ENCODE results near the gene ABHD17A. TPM values are rescaled to one million over a fixed set of nuclear protein-coding genes. Genes with fewer than 3 reads are reported as not detected.
"Not testable (repeated sequence)": the region's sequence is repeated elsewhere in the genome, so short reads cannot be mapped to it uniquely, and the experiment has no call there.

Gene ABHD17A
- total RNA-seq, 1 donor from 2014 or later = 86.4 TPM

DNA sequence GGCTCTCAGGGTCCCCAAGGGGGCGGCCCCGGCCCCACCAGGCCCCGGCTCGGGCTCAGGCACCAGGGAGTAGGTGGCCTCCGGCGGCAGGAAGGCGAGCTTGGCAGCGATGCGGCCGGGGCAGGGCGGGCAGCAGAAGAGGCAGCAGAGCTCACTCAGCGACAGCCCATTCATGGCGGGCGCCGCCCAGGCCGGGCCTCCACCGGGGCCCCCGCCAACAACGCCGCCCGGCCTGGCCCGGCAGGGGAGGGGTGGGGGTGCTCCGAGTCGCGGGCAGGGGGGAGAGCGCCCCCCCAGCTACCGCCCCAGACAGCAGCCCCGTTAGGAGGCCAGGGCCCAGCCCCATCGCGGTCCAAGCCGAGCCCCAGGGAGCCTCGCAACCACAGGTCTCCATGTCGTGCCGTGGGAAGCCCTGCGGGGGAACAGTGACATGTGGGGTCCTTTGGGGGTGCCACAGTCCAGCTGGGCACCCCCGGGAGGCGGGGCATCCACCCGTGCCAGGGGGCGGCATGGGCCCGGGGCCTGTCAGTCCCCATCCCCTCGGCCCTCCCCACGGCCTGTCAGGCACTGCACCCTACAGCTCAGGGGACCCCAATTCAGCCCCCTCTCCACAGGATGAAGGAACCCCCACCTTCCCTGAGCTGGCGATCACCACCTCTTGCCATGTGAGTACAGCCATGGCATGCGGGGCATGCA is 3.8 kb downstream of the ABHD17A start:
- not testable (repeated sequence) for DNase-seq (ENCODE audit: low spot score)

DNA sequence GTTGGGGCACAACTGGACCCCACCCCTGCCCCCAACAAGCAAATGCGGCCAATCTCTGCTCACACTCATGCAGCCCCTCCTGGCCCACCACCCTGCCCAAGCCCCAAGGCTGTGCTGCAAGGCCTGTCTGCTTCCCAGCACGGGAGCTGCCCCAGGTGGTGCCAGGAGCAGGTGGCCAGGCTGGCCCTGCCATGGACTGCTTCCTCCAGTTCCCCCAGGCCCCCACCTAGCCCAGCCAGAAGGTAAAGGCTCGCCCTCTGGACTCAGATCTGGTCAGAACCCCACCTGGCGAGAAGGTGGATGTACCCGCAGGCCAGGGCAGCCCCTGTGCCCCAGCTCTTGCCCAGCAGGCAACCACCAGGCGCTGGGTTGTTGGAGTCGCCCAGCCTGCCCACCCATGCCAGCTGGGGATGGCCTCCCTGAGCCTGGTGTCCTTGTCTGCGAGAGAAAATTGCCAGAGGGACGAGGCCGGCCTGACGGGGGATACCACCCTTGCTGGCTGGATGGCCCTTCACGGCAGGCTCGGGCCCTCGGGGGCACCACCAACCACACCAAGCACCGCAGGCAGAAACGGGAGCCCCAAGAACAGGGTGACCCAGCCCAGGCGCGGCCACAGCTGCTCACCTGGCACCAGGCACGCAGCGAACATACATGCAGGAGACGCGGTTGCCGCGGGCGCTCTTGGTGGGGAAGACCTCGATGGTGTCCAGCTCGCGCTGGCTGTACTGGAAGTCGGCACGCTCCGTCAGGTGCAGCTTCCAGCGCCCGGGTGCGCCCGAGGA is 4.5 kb downstream of the ABHD17A start:
- no peak for DNase-seq (ENCODE audit: low spot score)

DNA sequence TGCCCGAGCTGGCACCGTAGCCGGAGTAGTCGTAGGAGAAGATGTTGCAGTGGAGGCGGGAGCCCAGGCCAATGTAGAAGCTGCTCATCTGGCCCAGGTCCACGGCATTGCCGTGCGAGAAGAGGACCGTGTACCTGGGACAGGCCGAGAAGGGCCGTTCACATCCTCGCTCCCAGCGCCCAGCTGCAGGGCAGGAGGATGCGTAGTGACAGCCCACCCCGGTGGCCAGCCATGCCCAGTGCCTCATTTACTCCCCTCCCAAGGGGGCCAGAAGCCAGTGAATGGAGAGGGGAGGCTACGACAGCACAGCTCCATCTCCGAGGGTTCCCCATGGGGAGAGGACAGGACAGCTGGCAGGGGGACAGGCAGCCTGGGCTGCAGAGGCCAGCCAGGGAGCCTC is 5.3 kb downstream of the ABHD17A start:
- not testable (repeated sequence) for DNase-seq (ENCODE audit: low spot score)

DNA sequence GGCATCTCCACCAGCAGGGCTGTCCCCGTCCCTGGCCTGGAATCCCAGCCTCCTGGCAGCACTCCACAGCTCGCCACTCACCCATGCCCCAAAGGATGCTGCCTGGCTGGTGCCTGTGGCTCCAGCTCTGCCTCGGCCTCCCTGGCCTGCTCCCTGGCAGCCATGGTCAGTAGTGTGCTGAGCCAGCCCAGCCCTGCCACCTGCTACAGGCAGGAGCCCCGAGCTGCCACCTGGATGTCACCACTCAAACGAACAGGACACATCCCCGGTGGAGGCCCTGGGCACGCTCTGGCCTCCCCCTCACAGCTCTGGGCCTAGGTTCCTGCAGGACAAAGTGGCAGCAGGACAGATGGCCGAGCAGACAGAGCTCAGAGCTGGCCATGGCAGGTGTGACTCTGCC is 6.7 kb downstream of the ABHD17A start:
- DNase-seq (ENCODE audit: low spot score) = not testable (repeated sequence)

DNA sequence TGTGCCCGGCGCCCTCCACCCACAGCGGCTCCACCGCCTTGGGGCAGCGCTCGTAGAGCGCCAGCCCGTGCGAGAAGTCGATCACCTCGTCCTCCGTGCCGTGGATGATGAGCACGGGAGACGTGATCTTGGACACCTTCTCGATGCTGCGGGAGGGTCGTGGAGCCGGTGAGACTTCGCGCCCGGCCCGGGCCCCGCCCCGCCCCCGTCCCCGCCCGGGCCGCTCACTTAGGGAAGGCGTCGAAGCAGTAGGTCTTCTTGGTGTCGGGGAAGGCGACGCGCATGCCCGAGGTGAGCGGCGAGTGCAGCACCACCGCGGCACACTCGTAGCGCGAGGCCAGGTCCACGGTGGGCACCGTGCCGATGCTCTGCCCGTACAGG is 8.0 kb downstream of the ABHD17A start:
- not testable (repeated sequence) for DNase-seq (ENCODE audit: low spot score)

DNA sequence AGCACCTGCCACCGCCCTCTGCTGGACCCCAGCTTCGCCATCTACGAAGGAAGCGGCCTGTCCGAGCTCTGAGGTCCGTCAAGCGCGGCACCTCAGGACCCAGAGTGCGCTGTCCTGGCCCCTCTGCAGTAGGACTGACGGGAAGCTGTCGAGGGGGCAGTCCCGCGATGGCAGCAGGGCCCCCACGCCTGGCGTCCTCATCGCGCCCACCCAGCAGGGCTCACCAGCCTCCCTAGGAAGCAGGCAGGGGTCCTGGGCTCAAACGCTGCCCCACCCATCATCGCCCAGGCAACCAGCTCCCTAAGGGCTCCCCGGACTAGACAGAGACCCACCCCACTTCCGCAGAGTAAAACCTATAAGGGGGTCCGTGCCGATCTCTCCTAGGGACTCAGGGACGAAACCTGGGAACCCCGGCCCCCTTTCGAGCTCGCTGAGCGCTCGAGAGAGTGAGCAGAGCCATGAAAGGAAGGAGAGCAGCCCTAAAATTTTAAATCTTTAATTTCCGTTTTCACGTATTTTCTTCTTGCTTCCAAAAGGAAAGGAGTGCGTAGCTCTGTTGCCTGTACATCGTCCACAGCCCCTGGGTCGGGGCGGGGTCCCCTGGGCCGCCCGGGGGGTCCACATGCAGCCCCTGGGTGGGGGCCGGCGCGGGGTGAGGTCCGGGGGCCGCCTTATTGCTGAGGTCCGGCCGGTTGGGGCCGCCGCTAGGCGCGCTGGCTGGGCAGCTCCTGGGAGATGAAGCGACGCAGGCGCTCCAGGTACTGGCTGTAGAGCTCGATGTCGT is 8.6 kb downstream of the ABHD17A start:
- DNase-seq (ENCODE audit: low spot score) = peak; percentile 22

DNA sequence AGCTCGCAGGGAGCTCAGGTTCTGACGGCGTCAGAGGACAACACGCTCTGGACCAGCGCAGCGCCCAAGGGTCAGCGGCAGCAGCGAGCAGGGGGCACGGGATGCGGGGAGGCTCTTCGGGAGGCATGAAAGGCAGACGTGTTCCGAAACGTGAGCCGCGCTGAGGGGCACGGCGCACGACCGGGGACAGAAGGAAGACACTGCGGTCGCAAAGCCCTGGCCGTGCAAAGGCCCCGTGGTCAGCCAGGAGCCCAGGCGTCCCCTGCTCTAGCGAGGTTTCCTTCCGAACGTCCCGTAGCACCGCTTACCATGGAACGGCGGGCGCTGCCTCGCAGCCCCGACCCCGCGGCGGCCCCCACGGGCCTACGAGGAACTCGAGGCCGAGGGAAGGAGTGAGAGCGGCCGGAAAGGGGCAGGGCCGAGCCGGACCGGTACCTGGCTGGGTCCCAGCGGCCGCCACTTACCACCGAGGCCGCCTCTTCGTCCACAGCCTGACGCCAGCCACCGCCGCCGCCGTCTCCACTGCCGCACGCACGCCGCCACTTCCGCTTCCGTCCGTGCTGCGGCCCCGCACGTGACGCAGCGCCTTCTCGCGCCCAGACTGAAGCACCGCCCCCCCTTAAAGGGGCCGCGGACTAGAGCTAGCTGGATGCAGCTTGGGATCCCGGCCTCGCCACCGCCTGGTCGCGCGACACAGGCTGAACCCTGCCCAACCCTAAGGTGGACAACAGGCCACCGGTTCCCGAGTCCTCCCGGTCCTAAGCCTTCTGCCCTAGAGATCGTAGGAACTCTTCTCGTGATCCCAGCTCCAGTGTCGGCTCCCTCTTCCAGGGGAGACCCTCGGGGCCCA is 9.4 kb downstream of the ABHD17A start:
- peak; percentile 94 for DNase-seq (ENCODE audit: low spot score)

DNA sequence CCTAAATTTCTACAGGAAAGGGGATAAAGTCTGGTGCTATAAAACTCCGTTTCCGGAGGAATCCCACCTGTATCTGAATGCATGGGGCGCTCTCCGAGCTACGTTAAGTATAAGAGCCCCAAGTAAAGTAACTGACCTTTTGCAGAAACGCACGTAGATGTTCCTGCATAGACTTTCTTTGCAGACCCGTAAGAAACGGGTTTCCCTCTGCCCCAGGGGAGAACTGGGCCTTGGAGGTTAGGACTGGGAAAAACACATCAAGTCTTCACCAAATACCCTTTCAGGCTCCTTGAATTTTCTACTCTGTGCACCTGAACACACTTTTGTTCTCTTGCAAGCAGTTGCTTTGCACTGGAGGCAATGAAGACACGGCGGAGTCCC is 10.0 kb downstream of the ABHD17A start:
- DNase-seq (ENCODE audit: low spot score) = not testable (repeated sequence)

DNA sequence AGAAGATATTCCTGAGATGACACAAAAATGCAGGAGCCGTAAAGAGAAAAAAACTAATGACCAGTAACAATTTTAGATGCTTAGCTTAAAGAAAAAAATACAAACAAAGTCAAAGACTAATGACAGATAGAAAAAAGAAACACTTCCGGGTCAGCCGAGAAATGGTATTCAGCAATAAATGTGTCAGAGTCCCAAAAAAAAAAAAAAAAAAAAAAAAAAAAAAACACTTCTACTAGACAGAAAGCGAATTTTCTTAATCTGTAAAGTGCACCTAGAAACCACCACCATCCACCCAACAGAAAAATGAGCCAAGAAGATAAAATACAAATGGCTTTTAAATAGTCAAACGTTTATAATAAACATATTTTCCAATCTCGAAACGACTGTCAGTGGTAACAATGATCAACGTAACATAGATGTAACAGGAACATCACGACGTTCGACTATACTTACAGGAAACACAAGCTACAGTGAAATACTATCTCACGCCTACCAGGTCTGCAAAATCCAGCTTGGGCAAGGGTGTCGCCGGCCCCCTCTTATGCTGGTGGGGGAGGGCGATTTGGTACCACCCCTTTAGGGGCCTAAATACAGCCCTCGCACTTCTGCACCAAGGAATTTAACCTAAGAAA is 10.6 kb downstream of the ABHD17A start:
- DNase-seq (ENCODE audit: low spot score) = no peak

DNA sequence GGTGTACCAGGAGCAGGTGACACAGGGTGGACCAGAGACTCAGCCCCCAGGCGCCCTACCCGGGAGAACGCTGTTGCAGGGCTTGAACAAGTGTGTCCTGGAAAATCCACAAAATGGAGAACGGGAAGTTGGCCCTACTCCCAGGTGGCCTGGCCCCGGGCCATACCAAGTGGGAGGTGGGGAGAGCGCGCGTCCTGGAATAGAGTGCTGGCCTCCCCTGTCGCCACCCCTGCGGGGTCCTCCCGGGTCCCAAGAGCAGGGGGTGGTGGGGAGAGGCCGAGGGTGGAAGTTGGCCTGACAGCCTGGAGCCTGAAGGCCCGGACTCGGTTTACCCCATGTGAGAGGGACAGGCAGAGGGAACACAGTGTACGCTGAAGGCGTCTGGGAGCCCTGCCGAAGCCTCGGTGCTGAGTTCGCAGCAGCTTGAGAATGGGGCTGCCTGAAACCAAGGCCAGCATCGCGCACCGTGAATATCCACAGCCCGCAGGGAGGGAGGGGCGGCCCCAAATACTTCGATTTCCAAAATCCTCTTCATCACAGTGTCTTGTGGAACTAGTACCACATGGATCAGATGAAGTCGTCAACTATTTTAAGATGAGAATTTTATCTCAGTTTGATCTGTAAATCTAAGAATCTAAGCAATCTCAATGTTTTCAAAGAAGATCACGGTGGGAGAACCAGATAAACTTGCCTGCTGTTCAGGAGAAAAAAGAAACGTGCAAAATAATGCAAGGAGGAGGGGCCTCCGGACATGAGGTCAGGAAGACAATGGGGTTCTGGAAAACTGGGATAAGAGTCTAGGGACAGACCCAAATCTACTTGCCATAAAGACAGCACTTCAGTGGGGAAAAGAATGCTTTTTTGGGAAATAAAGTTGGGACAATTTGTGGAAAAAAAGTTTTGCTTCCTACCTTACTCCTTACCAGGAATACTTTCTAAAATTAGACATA is 11.5 kb downstream of the ABHD17A start:
- DNase-seq (ENCODE audit: low spot score) = peak; percentile 43

DNA sequence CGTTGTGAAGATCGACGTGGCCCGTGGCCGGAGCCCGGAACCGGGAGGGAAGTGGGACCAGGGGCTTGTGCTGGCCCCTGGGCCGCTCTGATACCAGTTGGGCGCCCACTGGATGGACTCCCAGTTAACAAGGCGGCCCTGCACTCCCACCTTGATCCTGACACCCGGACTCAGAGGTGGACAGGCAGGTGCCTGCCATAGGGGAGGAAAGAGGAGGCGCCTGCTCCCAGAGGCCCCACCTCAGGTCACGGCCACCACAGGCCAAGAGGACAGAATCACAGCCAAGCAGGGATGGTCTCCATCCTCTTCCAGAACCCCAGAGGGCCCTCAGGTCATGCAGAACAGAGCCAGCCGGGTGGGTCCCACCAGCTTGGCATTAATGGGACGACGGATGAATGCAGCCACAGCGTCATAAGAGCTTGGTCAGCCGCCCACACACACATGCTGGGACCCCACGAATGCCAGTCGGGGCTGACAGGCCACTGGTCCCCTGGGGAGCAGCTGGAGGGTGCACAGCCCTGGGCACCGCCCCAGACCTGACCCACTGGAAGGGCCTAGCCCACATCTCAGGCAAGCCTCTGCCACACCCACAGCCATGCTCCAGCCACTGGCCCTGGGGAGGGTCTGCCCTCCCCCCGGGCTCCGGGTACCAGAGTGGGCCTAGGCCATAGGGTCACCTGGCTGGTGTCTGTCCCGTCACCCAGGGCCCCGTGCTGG is 12.3 kb downstream of the ABHD17A start:
- DNase-seq (ENCODE audit: low spot score) = no peak

DNA sequence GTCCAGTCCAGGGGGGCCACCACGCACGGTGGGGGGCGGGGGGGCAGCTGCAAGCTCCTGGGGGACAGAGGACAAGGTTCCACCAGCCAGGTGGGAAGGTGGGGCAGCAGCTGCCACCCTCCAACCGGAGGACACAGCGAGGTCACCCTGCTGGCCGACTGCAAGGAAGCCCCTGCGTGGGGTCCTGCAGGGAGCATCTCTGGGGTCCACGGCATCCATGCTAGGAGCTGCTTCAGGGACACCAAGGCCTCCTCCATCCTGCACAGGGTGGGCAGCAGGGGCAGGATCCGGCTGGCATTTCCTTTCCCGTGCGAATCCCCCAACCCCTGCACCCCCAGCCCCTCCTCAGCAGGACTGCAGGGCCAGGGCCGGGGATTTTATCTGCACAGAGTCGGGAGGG is 13.7 kb downstream of the ABHD17A start:
- no peak for DNase-seq (ENCODE audit: low spot score)

DNA sequence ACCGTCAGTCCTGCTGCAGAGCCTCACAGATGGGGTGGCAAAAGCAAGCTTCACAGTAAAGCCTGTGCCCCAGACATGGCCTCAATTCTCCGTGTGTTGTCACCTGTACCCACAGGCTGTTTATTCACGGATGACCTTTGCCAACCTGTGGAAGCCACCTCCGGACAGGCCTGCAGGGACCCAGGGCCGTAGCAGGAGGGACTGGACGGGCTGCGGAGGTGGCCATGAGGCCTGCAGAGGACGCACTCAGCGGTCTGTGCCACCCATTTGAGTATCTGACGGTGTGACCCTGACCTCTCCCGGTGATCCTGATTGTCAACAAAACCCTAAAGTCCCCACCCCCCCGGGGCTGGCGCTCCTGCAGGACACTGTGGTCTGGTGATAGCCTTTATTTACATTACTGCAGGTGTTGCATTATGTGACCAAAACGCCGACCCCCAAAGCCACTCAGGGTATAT is 14.1 kb downstream of the ABHD17A start:
- no peak for DNase-seq (ENCODE audit: low spot score)

DNA sequence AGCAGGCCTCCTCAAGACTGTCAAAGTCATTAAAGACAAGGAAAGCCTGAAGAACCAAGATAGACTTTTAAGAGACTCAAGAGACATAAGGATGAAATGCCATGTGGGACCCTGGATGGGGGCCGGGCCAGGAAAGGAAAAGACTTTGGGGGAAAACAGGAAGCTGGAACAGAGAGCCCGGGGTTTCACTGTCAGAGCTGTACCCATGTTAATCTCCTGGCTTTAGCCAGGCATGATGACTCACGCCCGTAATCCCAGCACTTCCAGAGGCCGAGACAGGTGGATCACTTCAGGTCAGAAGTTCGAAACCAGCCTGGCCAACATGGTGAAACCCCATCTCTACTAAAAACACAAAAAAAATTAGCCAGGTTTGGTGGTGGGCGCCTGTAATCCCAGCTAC is 16.3 kb downstream of the ABHD17A start:
- no peak for DNase-seq (ENCODE audit: low spot score)

DNA sequence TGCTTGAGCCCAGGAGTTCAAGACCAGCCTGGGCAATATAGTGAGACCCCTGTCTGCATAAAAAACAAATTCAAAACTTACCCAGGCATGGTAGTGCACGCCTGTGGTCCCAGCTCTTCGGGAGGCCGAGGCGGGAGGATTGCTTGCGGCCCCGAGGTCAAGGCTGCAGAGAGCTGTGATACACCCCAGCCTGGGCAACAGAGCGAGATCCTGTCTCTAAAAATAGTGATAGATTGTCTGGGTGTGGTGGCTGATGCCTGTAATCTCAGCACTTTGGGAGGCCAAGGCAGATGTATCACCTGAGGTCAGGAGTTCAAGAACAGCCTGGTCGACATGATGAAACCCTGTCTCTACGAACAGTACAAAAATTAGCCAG is 18.0 kb downstream of the ABHD17A start:
- no peak for DNase-seq (ENCODE audit: low spot score)

DNA sequence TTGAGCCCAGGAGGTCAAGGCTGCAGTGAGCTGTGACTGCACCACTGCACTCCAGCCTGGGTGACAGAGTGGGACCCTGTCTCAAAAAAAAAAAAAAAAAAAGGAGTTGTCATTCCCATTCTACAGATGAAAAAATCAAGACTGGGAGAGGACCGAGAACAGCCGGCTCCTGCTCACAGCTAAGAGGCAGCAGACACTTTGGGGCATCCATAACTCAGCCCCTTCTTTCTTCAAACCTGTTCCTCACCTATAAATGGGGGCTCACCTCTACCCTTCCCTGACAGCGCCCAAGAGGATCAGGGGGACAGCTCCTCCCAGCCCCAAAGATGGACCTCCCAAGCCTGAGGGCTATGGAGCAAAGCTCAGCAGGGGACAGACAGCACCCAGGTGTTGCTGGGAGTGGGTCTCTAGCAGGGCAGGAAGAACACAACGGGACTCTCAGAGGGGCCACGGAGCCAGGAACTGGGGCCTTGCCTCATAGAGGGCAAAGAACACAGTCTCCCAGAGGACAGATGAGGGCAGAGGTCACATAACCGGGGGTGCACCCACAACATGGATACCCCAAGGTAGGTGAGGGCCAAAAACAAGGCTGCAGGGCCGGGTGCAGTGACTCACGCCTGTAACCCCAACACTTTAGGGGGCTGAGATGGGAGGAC is 18.5 kb downstream of the ABHD17A start:
- DNase-seq (ENCODE audit: low spot score) = no peak

DNA sequence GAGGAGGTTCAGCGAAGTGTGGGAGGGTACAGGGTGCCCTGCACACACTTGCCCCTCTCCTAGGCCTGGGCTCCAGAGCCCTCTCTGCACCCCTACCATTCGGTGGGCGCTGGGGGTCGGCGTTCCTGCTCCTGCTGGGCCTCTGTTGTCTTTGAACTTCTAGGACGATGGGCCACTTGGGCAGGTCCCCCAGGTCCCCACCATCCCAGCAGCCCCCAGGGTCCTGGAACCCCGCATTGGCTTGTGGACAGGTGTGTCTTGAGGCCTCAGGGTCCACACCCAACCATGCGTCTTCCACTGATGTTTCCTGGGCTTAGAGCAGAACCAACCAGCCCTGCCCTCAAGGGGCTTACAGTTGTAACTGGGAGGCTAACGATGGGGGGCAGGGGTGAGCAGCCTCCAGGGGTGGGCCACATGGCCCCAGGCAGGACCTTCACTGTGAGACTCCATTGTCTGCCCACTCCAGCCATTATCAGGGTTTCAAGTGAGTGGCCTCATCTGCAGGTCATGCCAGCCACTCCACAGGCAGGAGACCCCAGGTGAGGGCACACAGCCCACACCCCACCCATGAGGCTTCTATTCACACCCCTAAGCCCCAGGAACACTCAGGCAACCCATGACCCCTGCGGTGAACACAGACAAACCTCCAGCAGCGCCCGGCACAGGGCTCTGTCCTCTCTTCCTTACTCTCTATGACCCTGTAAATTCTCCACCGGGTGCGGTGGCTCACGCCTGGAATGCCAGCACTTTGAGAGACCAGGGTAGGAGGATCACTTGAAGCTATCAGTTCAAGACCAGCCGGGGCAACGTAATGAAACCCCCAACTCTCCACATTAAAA is 19.9 kb downstream of the ABHD17A start:
- no peak for DNase-seq (ENCODE audit: low spot score)

All from umbilical cord (tissue), 2 donors.